Measurements from ENCODE around the gene CHRM5.
A peak's percentile ranks its signal among the peaks of the same experiment; 100 is the strongest.

CHRM5 gene

GRCh38 chr15:34084086-34084485 lies 115.8 kb downstream of the CHRM5 start:
- H3K27me3 ChIP-seq (ENCODE audit: insufficient read depth, low read length): no peaks in the 10 kb centered on the region

GRCh38 chr15:34085746-34086145 lies 117.4 kb downstream of the CHRM5 start:
- no peak overlapping the region for H3K4me3 ChIP-seq (ENCODE audit: low read depth, low read length)
- H3K79me2 ChIP-seq (ENCODE audit: control insufficient read depth, insufficient read depth, low read length, unreplicated experiment): no peaks in the 10 kb centered on the region
- H3K36me3 ChIP-seq (ENCODE audit: insufficient read depth, low read length): peaks cover 16% of the 10 kb centered on the region
- H3K27me3 ChIP-seq (ENCODE audit: insufficient read depth, low read length): no peaks in the 10 kb centered on the region
- H3K4me1 ChIP-seq (ENCODE audit: control insufficient read depth, insufficient read depth, low read length, unreplicated experiment): no peaks in the 10 kb centered on the region
- H3K27ac ChIP-seq (ENCODE audit: low read depth, low read length): no peak overlapping the region
- H2AFZ ChIP-seq (ENCODE audit: low read length, unreplicated experiment): no peak overlapping the region

More at GRCh38 chr15:34084086-34084485, 115.8 kb downstream of the CHRM5 start:
- Histone ChIP-seq H3K79me2 (ENCODE audit: control insufficient read depth, insufficient read depth, low read length, unreplicated experiment) (no peaks in the 10 kb centered on the region), H3K27ac (ENCODE audit: low read depth, low read length) (no peak overlapping the region), H2AFZ (ENCODE audit: low read length, unreplicated experiment) (no peak overlapping the region), H3K4me3 (ENCODE audit: low read depth, low read length) (no peak overlapping the region), H3K4me1 (ENCODE audit: control insufficient read depth, insufficient read depth, low read length, unreplicated experiment) (no peaks in the 10 kb centered on the region), H3K36me3 (ENCODE audit: insufficient read depth, low read length) (peaks cover 16% of the 10 kb centered on the region)

GRCh38 chr15:34099914-34100313 lies 131.6 kb downstream of the CHRM5 start:
- H3K79me2 ChIP-seq (ENCODE audit: control insufficient read depth, insufficient read depth, low read length, unreplicated experiment): peaks cover 65% of the 10 kb centered on the region
- peak overlapping the region; percentile 96 for H3K4me3 ChIP-seq (ENCODE audit: low read depth, low read length)
- H3K36me3 ChIP-seq (ENCODE audit: insufficient read depth, low read length): peaks cover 11% of the 10 kb centered on the region
- H3K27me3 ChIP-seq (ENCODE audit: insufficient read depth, low read length): no peaks in the 10 kb centered on the region
- no peak overlapping the region for H2AFZ ChIP-seq (ENCODE audit: low read length, unreplicated experiment)
- H3K27ac ChIP-seq (ENCODE audit: low read depth, low read length): no peak overlapping the region
- H3K4me1 ChIP-seq (ENCODE audit: control insufficient read depth, insufficient read depth, low read length, unreplicated experiment): peaks cover 23% of the 10 kb centered on the region

GRCh38 chr15:34101366-34102174 lies 133.3 kb downstream of the CHRM5 start, which contains the start of the genes EMC7 and PGBD4:
EMC7 (minus strand) TSS chr15:34101862; CDS start chr15:34101839, 23 bp downstream.
PGBD4 (plus strand) TSS chr15:34102083; CDS start chr15:34102532, 449 bp downstream.
- Histone ChIP-seq H3K4me3 (ENCODE audit: low read depth, low read length) (peak within 1 kb of the TSS; percentile 96), H3K36me3 (ENCODE audit: insufficient read depth, low read length) (peaks cover 8% of the 10 kb centered on the region; the same call in 1 of the 2 replicates), H3K79me2 (ENCODE audit: control insufficient read depth, insufficient read depth, low read length, unreplicated experiment) (peaks cover 57% of the 10 kb centered on the region), H3K27ac (ENCODE audit: low read depth, low read length) (peak within 1 kb of the TSS; percentile 89), H3K4me1 (ENCODE audit: control insufficient read depth, insufficient read depth, low read length, unreplicated experiment) (peaks cover 23% of the 10 kb centered on the region), H2AFZ (ENCODE audit: low read length, unreplicated experiment) (peak within 1 kb of the TSS; percentile 91), H3K27me3 (ENCODE audit: insufficient read depth, low read length) (no peaks in the 10 kb centered on the region)

- peak overlapping the region; percentile 89 for H3K27ac ChIP-seq (ENCODE audit: low read depth, low read length)
Observed at GRCh38 chr15:34102175-34102925, 134.1 kb downstream of the CHRM5 start.

GRCh38 chr15:34106423-34106822 lies 138.1 kb downstream of the CHRM5 start:
- peaks cover 8% of the 10 kb centered on the region; the same call in 1 of the 2 replicates for H3K36me3 ChIP-seq (ENCODE audit: insufficient read depth, low read length)
- H3K4me1 ChIP-seq (ENCODE audit: control insufficient read depth, insufficient read depth, low read length, unreplicated experiment): peaks cover 8% of the 10 kb centered on the region
- no peak overlapping the region for H3K27ac ChIP-seq (ENCODE audit: low read depth, low read length)
- no peak overlapping the region for H3K4me3 ChIP-seq (ENCODE audit: low read depth, low read length)
- no peak overlapping the region for H2AFZ ChIP-seq (ENCODE audit: low read length, unreplicated experiment)
- H3K79me2 ChIP-seq (ENCODE audit: control insufficient read depth, insufficient read depth, low read length, unreplicated experiment): peaks cover 20% of the 10 kb centered on the region
- H3K27me3 ChIP-seq (ENCODE audit: insufficient read depth, low read length): no peaks in the 10 kb centered on the region

More at GRCh38 chr15:34102175-34102925, 134.1 kb downstream of the CHRM5 start:
- Histone ChIP-seq H2AFZ (ENCODE audit: low read length, unreplicated experiment) (peak overlapping the region; percentile 91), H3K79me2 (ENCODE audit: control insufficient read depth, insufficient read depth, low read length, unreplicated experiment) (peaks cover 54% of the 10 kb centered on the region), H3K4me1 (ENCODE audit: control insufficient read depth, insufficient read depth, low read length, unreplicated experiment) (peaks cover 23% of the 10 kb centered on the region), H3K4me3 (ENCODE audit: low read depth, low read length) (peak overlapping the region; percentile 96), H3K36me3 (ENCODE audit: insufficient read depth, low read length) (peaks cover 8% of the 10 kb centered on the region; the same call in 1 of the 2 replicates), H3K27me3 (ENCODE audit: insufficient read depth, low read length) (no peaks in the 10 kb centered on the region)

GRCh38 chr15:34107315-34107714 lies 139.0 kb downstream of the CHRM5 start:
- peaks cover 16% of the 10 kb centered on the region for H3K79me2 ChIP-seq (ENCODE audit: control insufficient read depth, insufficient read depth, low read length, unreplicated experiment)
- peaks cover 8% of the 10 kb centered on the region for H3K4me1 ChIP-seq (ENCODE audit: control insufficient read depth, insufficient read depth, low read length, unreplicated experiment)
- H3K27ac ChIP-seq (ENCODE audit: low read depth, low read length): no peak overlapping the region
- H2AFZ ChIP-seq (ENCODE audit: low read length, unreplicated experiment): no peak overlapping the region
- no peaks in the 10 kb centered on the region for H3K27me3 ChIP-seq (ENCODE audit: insufficient read depth, low read length)
- H3K4me3 ChIP-seq (ENCODE audit: low read depth, low read length): no peak overlapping the region
- H3K36me3 ChIP-seq (ENCODE audit: insufficient read depth, low read length): peaks cover 8% of the 10 kb centered on the region; the same call in 1 of the 2 replicates

GRCh38 chr15:34109797-34110663 lies 141.7 kb downstream of the CHRM5 start:
- no peaks in the 10 kb centered on the region for H3K36me3 ChIP-seq (ENCODE audit: insufficient read depth, low read length)
- H3K79me2 ChIP-seq (ENCODE audit: control insufficient read depth, insufficient read depth, low read length, unreplicated experiment): no peaks in the 10 kb centered on the region
- peak overlapping the region; percentile 84 for H2AFZ ChIP-seq (ENCODE audit: low read length, unreplicated experiment)
- H3K27me3 ChIP-seq (ENCODE audit: insufficient read depth, low read length): no peaks in the 10 kb centered on the region
- H3K4me1 ChIP-seq (ENCODE audit: control insufficient read depth, insufficient read depth, low read length, unreplicated experiment): no peaks in the 10 kb centered on the region
- no peak overlapping the region for H3K4me3 ChIP-seq (ENCODE audit: low read depth, low read length)
- H3K27ac ChIP-seq (ENCODE audit: low read depth, low read length): no peak overlapping the region

GRCh38 chr15:34111488-34111887 lies 143.2 kb downstream of the CHRM5 start:
- no peaks in the 10 kb centered on the region for H3K79me2 ChIP-seq (ENCODE audit: control insufficient read depth, insufficient read depth, low read length, unreplicated experiment)
- H3K4me3 ChIP-seq (ENCODE audit: low read depth, low read length): no peak overlapping the region
- no peaks in the 10 kb centered on the region for H3K4me1 ChIP-seq (ENCODE audit: control insufficient read depth, insufficient read depth, low read length, unreplicated experiment)
- no peak overlapping the region for H3K27ac ChIP-seq (ENCODE audit: low read depth, low read length)
- H3K27me3 ChIP-seq (ENCODE audit: insufficient read depth, low read length): no peaks in the 10 kb centered on the region
- no peaks in the 10 kb centered on the region for H3K36me3 ChIP-seq (ENCODE audit: insufficient read depth, low read length)
- no peak overlapping the region for H2AFZ ChIP-seq (ENCODE audit: low read length, unreplicated experiment)

GRCh38 chr15:34114215-34114614 lies 145.9 kb downstream of the CHRM5 start:
- H3K4me3 ChIP-seq (ENCODE audit: low read depth, low read length): no peak overlapping the region
- H3K4me1 ChIP-seq (ENCODE audit: control insufficient read depth, insufficient read depth, low read length, unreplicated experiment): no peaks in the 10 kb centered on the region
- no peak overlapping the region for H3K27ac ChIP-seq (ENCODE audit: low read depth, low read length)
- H3K79me2 ChIP-seq (ENCODE audit: control insufficient read depth, insufficient read depth, low read length, unreplicated experiment): no peaks in the 10 kb centered on the region
- H3K27me3 ChIP-seq (ENCODE audit: insufficient read depth, low read length): no peaks in the 10 kb centered on the region
- H3K36me3 ChIP-seq (ENCODE audit: insufficient read depth, low read length): no peaks in the 10 kb centered on the region
- no peak overlapping the region for H2AFZ ChIP-seq (ENCODE audit: low read length, unreplicated experiment)

All from ACC112 (cell line).